Bone marrow (tissue), 2 donors: Measurements from ENCODE around the gene GLRA1.

Experiments
- DNase-seq, 2 donors: peaks; one replicate each; lab custom pipeline; 2025; lab: John Stamatoyannopoulos, UW

GLRA1 gene

GRCh38 chr5:151924564-151925301, at the start of gene GLRA1:
Gene GLRA1 (minus strand): TSS chr5:151924851. CDS start chr5:151924549, 302 bp downstream.
- no peak for DNase-seq

GRCh38 chr5:151970885-151971284, 46.2 kb upstream of the GLRA1 start:
- DNase-seq: no peak

GRCh38 chr5:151967865-151968264, 43.2 kb upstream of the GLRA1 start:
- no peak for DNase-seq

DNA sequence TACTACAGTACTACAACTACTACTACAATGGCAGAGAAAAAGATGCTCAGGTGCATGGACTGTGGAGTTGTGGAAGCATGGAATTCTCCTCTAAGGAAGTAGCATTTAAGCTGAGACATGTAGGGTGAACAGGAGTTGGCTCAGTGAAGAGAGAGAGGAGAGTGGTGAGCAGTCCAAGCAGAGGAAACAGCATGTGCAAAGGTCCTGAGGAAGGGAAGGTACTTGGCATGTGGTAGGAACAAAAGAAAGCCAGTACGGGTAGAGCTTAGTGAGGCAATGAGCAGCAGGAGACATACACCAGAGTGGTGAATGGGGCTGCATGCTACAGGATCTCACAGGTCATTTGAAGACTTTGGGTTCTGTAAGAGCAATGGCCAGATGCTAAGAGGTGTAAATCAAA, 41.4 kb upstream of the GLRA1 start:
- no peak for DNase-seq

- DNase-seq: no peak
Measured at GRCh38 chr5:151964471-151964870, 39.8 kb upstream of the GLRA1 start.

GRCh38 chr5:151961557-151961956, 36.9 kb upstream of the GLRA1 start:
- DNase-seq: no peak

- no peak for DNase-seq
Measured at GRCh38 chr5:151958111-151958510, 33.5 kb upstream of the GLRA1 start.

- no peak for DNase-seq
Measured at GRCh38 chr5:151956725-151957124, 32.1 kb upstream of the GLRA1 start.

GRCh38 chr5:151954255-151954654, 29.6 kb upstream of the GLRA1 start:
- no peak for DNase-seq

DNA sequence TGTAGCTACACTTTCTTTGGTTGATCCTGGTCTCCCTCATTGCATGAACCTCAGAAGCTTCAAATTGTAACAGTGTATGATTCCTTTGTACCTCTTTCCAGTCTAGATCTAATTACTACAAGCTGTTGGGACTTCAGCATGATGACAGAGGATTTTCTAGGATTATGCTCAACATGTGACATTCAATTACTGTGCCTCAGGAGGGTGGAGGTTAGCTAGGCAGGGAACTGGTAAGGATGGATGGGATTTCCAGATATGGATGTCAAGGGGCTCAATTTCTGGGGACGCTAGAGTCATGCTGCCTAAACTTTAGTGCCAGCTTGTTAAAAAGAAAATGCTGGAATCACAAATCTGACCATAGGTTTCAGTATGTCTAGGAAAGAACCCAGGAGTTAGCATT, 29.2 kb upstream of the GLRA1 start:
- no peak for DNase-seq

- no peak for DNase-seq
Measured at GRCh38 chr5:151952238-151952637, 27.6 kb upstream of the GLRA1 start.

GRCh38 chr5:151950706-151951105, 26.1 kb upstream of the GLRA1 start:
- DNase-seq: no peak

DNA sequence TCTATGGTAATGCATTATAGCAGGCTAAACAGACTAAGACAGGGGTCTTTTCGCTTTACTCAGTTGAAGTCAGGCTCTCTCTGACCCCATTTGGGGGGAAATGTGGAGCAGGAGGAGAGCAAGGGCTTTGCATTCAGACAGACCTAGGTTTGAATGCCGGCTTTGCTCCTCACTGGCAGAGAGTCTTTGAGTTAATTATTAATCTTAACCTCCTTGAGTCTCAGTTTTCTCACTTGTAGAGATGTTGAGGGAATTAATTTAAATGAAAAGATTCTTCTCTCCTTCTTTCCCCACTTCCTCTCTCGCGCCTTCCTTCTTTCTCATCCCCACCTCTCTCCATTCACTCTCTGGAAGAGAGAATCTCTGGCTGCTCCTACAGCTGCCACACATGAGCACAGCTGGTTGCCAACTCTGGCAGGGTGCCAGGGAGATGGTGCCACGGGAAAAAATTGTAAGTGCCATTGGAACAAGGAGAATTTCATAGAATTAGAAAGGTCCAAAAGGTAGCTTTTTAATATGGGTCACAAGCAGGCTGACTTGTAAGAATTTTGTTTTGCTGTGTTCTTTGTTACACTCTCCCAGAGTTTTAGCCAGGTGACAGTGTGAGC, 25.2 kb upstream of the GLRA1 start:
- DNase-seq: no peak

- no peak for DNase-seq
Measured at GRCh38 chr5:151949113-151949512, 24.5 kb upstream of the GLRA1 start.

DNA sequence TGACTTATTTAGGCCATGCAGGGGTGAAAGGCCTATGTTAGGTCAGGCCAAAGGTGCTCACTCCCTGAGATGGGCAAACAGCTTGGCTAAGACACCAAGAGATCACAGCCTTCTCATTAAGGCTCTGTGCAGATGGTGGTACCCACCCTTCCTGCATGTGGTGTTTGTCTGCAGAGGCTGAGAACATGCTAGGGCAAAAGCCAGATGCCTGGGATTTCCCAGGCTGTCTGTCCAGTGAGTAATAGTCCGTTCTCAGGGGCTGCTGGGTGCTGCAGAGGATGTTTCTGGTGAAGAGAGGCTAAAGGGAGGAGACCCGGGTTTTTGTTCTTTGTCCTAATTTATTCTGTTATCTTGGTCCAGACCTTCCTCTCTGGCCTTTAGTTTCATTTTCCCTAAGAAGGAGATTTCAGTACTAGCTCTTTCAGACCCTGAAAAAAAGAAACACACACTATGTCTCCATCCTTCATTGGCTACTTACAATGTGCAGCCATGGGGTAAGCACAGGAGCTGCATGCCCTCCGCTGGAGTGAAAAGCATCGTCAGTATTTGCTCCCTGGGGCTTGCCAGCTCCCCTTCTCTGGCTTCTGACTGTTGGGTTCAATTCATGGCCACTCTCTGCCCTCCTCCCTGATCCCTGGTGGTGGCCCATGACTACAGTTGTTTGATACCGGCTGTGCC, 23.4 kb upstream of the GLRA1 start:
- DNase-seq: no peak

DNA sequence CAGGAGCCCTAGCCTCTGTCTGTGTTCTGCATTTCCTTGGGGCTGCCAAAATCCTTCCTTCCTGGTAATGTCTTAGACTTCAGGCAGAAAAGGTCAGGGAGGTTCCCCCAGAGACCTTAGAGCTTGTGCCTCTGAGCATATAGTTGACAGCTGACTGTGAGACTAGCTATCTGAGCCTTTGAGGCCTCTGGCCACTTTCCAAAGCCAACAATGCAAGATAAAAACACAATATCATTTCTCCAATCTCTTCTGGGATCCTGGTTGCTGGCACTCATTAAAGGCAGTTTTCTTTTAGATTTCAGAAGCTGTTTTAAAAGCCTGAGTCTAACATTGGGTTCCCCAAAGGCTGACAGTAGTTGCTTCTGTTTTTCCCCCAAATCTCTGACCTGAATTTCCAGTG, 13.2 kb upstream of the GLRA1 start:
- no peak for DNase-seq

GRCh38 chr5:151935135-151935695, 10.6 kb upstream of the GLRA1 start:
- no peak for DNase-seq

- DNase-seq: no peak
Measured at GRCh38 chr5:151931260-151931659, 6.6 kb upstream of the GLRA1 start.

GRCh38 chr5:151926188-151926587, 1.5 kb upstream of the GLRA1 start:
- DNase-seq: no peak

- DNase-seq: no peak
Measured at GRCh38 chr5:151925340-151925739, 689 bp upstream of the GLRA1 start.

DNA sequence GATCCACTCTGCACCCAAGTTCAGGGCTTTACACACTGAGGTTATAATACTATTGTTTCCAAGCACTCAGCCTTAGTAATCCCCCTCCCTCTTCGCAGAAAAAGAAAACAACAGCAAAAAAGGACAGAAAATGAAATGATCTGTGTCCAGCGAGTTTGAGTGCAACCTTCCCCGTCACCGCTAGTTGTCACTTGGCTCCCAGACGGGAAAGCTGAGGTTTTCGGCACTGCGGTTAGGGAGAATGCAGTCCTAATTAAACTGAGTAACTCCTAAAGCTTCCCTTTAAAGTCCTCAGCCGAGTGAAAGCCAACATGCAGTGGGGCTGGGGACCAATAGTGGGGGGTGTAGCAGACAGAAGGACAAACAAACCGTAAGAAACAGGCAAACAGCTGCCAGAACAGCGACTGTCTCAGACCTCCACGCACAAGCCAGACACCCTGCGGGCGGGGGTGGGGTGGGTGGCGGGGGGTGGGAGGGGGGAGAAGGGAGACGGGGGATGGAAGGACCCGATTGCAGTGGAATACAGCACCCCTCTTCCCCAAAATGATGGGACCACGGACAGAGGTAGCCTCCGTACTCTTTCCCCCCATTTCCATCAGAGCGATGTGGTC, 680 bp downstream of the GLRA1 start:
- no peak for DNase-seq

GRCh38 chr5:151921916-151922315, 2.7 kb downstream of the GLRA1 start:
- DNase-seq: no peak

- no peak for DNase-seq
Measured at GRCh38 chr5:151917904-151918303, 6.7 kb downstream of the GLRA1 start.
